Keratinocyte (primary cell): ENCODE data around the gene HTR3C. TPM values are rescaled to one million over a fixed set of nuclear protein-coding genes. Genes with fewer than 3 reads are reported as not detected.
"Not testable (repeated sequence)": the region's sequence is repeated elsewhere in the genome, so short reads cannot be mapped to it uniquely, and the experiment has no call there.

Source experiments
- DNase-seq: peaks from one replicate; pipeline ENCODE4 v3.0.0-alpha.2; 2011; ENCODE audit warnings: low read depth, missing footprints, low spot score
- FAIRE-seq: peaks from 2 replicates; lab custom pipeline; 2011; peaks lifted over from hg19 to GRCh38; lab: Jason Lieb, UNC
- H2AFZ ChIP-seq: 2 replicates; pipeline ENCODE4 v1.6.0; 2012; ENCODE audit warnings: low read length, control low read depth, inconsistent platforms; ENCODE audit not compliant: control insufficient read depth
- H3K27ac ChIP-seq: 2 replicates; pipeline ENCODE4 v1.5.1; 2011; ENCODE audit warnings: low read length; ENCODE audit not compliant: control insufficient read depth, insufficient read depth
- H3K27me3 ChIP-seq: 3 replicates; pipeline ENCODE4 v1.6.0; 2011; ENCODE audit warnings: low read length; ENCODE audit not compliant: control insufficient read depth, insufficient read depth; ENCODE audit errors: extremely low read depth
- H3K36me3 ChIP-seq, 2 experiments: 2 replicates in 1 of 2; 3 replicates in 1 of 2; pipeline ENCODE4 v1.5.1; 2011; ENCODE audit warnings: low read length in 2 of 2, mild to moderate bottlenecking in 1 of 2; ENCODE audit not compliant: control insufficient read depth in 2 of 2, insufficient read depth in 2 of 2; ENCODE audit errors: extremely low read depth in 1 of 2
- H3K4me1 ChIP-seq: 3 replicates; pipeline ENCODE4 v1.5.1; 2011; ENCODE audit warnings: low read length; ENCODE audit not compliant: control insufficient read depth, insufficient read depth; ENCODE audit errors: extremely low read depth
- H3K4me2 ChIP-seq: 3 replicates; pipeline ENCODE4 v1.6.0; 2011; ENCODE audit warnings: low read depth, low read length; ENCODE audit not compliant: control insufficient read depth, insufficient read depth; ENCODE audit errors: extremely low read depth
- H3K4me3 ChIP-seq, 3 experiments: fragments of 200-600 bp in 1 of 3; sonication (generic) in 1 of 3; 2 replicates in 2 of 3; 3 replicates in 1 of 3; pipeline ENCODE4 v1.5.1; 2011 to 2016; ENCODE audit warnings: low read length in 3 of 3, mild to moderate bottlenecking in 3 of 3, control low read depth in 2 of 3, inconsistent platforms in 1 of 3, low read depth in 1 of 3, mixed read lengths in 1 of 3, mixed run types in 1 of 3, moderate library complexity in 1 of 3; ENCODE audit not compliant: control insufficient read depth in 2 of 3, insufficient read depth in 2 of 3; ENCODE audit errors: extremely low read depth in 1 of 3
- H3K79me2 ChIP-seq: 2 replicates; pipeline ENCODE4 v1.6.0; 2012; ENCODE audit warnings: low read length; ENCODE audit not compliant: control insufficient read depth, insufficient read depth
- H3K9ac ChIP-seq: 3 replicates; pipeline ENCODE4 v1.6.0; 2011; ENCODE audit warnings: low read length; ENCODE audit not compliant: control insufficient read depth, insufficient read depth; ENCODE audit errors: extremely low read depth
- H3K9me1 ChIP-seq: 3 replicates; pipeline ENCODE4 v1.6.0; 2011; ENCODE audit warnings: low read length; ENCODE audit not compliant: control insufficient read depth, insufficient read depth; ENCODE audit errors: extremely low read depth
- H3K9me3 ChIP-seq: 2 replicates; pipeline ENCODE4 v1.5.1; 2012; ENCODE audit warnings: low read depth, low read length; ENCODE audit not compliant: control insufficient read depth
- H4K20me1 ChIP-seq: 3 replicates; pipeline ENCODE4 v1.6.0; 2011; ENCODE audit warnings: low read length; ENCODE audit not compliant: control insufficient read depth, insufficient read depth; ENCODE audit errors: extremely low read depth
- CTCF ChIP-seq, 3 experiments: IDR thresholded peaks in 1 of 3; conservative IDR thresholded peaks in 1 of 3; optimal IDR thresholded peaks in 1 of 3; 2 replicates in 2 of 3; 3 replicates in 1 of 3; pipeline versions ENCODE3 to v1.5.1; 2011; ENCODE audit warnings: low read length in 3 of 3, mild to moderate bottlenecking in 3 of 3, moderate library complexity in 2 of 3, control low read depth in 1 of 3, inconsistent platforms in 1 of 3; ENCODE audit not compliant: insufficient read depth in 2 of 3; ENCODE audit errors: extremely low read depth in 1 of 3
- EZH2 ChIP-seq: IDR thresholded peaks from one replicate; pipeline ENCODE4 v1.6.1; 2012; ENCODE audit warnings: inconsistent platforms, mild to moderate bottlenecking, low read length, moderate library complexity
- dilution Hi-C: fragments of 300-500 bp; cut with MboI; formaldehyde crosslinking; loops from one replicate; pipeline ENCODE4 v1.7.0; 2020; ENCODE audit warnings: low sequenced_read_pairs; ENCODE audit not compliant: extremely low pct_ligation_motif_present
- polyA plus RNA-seq, 5 experiments: library from polyadenylated mRNA; depleted of rRNA in 3 of 5; stranded (reverse) in 3 of 5; stranded (forward) in 1 of 5; unstranded in 1 of 5; fragments of >200 nt; gene quantifications; 1 replicate in 1 of 5; 2 replicates in 3 of 5; 3 replicates in 1 of 5; pipeline versions ENCODE4 v1.2.1 to v1.2.3, GENCODE V29; 2011 to 2012; ENCODE audit warnings: missing spikeins in 2 of 5, low read depth in 1 of 5, low replicate concordance in 1 of 5

The HTR3C gene
- polyA plus RNA-seq, 1 donor (not counting 4 experiments of a cell fraction or from before 2014, with no cell fraction given): not detected

GRCh38 chr3:184068344-184068743 is 15.5 kb downstream of the HTR3C start:
- DNase-seq (no peak), FAIRE-seq (no peak)
- dilution Hi-C loops: no loop called here
- H3K9me1 ChIP-seq: no peaks in the 10 kb centered on the region
- no peak overlapping the region for H3K4me3 ChIP-seq
- no peak overlapping the region for H3K27ac ChIP-seq
- no peaks in the 10 kb centered on the region for H4K20me1 ChIP-seq
- no peak for TF ChIP-seq EZH2
- no peaks in the 10 kb centered on the region for H3K9me3 ChIP-seq
- H3K9ac ChIP-seq: no peak overlapping the region
- no peaks in the 10 kb centered on the region for H3K36me3 ChIP-seq
- H3K4me1 ChIP-seq: no peaks in the 10 kb centered on the region
- no peaks in the 10 kb centered on the region for H3K79me2 ChIP-seq
- H3K4me2 ChIP-seq: no peak overlapping the region
- no peak overlapping the region for H2AFZ ChIP-seq
- H3K27me3 ChIP-seq: no peaks in the 10 kb centered on the region

GRCh38 chr3:184071142-184071541 is 18.3 kb downstream of the HTR3C start:
- dilution Hi-C loops, FAIRE-seq, H3K9me3 ChIP-seq, H2AFZ ChIP-seq, H4K20me1 ChIP-seq, H3K4me1 ChIP-seq, H3K4me3 ChIP-seq, DNase-seq, H3K9me1 ChIP-seq, H3K36me3 ChIP-seq, H3K27ac ChIP-seq, H3K27me3 ChIP-seq, H3K9ac ChIP-seq, H3K4me2 ChIP-seq, H3K79me2 ChIP-seq: not testable (repeated sequence)

GRCh38 chr3:184073621-184074020 is 20.8 kb downstream of the HTR3C start:
- no peaks in the 10 kb centered on the region for H3K27me3 ChIP-seq
- H3K4me3 ChIP-seq: no peak overlapping the region
- FAIRE-seq (no peak), DNase-seq (no peak)
- H3K9me3 ChIP-seq: no peaks in the 10 kb centered on the region
- no peaks in the 10 kb centered on the region for H4K20me1 ChIP-seq
- H3K9me1 ChIP-seq: no peaks in the 10 kb centered on the region
- no peaks in the 10 kb centered on the region for H3K4me1 ChIP-seq
- no peak overlapping the region for H3K4me2 ChIP-seq
- H3K27ac ChIP-seq: no peak overlapping the region
- dilution Hi-C loops: no loop called here
- TF ChIP-seq CTCF (optimal IDR thresholded peaks at IDR 0.05 in 1 of 3, IDR thresholded peaks at IDR 0.05 in 1 of 3, conservative IDR thresholded peaks at IDR 0.05 in 1 of 3; ENCODE audit: extremely low read depth in 1 of 3, insufficient read depth in 2 of 3, low read length in 3 of 3): no peak
- TF ChIP-seq EZH2: no peak
- no peak overlapping the region for H2AFZ ChIP-seq
- no peaks in the 10 kb centered on the region for H3K79me2 ChIP-seq
- H3K9ac ChIP-seq: no peak overlapping the region
- no peaks in the 10 kb centered on the region for H3K36me3 ChIP-seq
